WTC11 (cell line): ENCODE measurements around the gene ERC1.

ENCODE experiments used
- CTCF ChIP-seq: fragments of 200-600 bp; IDR thresholded peaks from 2 replicates; pipeline ENCODE4 v1.8.0; 2022; ENCODE audit warnings: antibody characterized with exemption
- FOXJ3 ChIP-seq: sonication (generic); formaldehyde crosslinking; IDR thresholded peaks from 2 replicates; pipeline ENCODE4 v1.9.0; 2021; ENCODE audit warnings: missing genetic modification reagents, mild to moderate bottlenecking, borderline replicate concordance
- STAT6 ChIP-seq: sonication (generic); formaldehyde crosslinking; conservative IDR thresholded peaks from 2 replicates; pipeline ENCODE4 v1.8.1; 2023; ENCODE audit warnings: mild to moderate bottlenecking, low read depth, missing genetic modification reagents, moderate library complexity

GRCh38 chr12:1314523-1314922 lies 323.5 kb downstream of the ERC1 start:
- TF ChIP-seq CTCF, result no peak
- no peak for TF ChIP-seq FOXJ3
- no peak for TF ChIP-seq STAT6 (CRISPR knock-in tag)
